HEK293T (cell line): ENCODE measurements around the gene TPCN2.
"Not testable (repeated sequence)": the region's sequence is repeated elsewhere in the genome, so short reads cannot be mapped to it uniquely, and the experiment has no call there.

Source experiments
- CTCF ChIA-PET: fragments of 350-600 bp; formaldehyde crosslinking; extraction: SDS; loops from one replicate; lab custom pipeline; 2021; ENCODE audit warnings: antibody characterized with exemption, inconsistent platforms; lab: Yijun Ruan, JAX
- POLR2A ChIA-PET: fragments of 350-600 bp; formaldehyde crosslinking; extraction: SDS; loops from one replicate; lab custom pipeline; 2020; ENCODE audit warnings: antibody characterized with exemption, inconsistent platforms; lab: Yijun Ruan, JAX
- DNase-seq: peaks from one replicate; pipeline ENCODE4 v3.0.0; 2012; ENCODE audit warnings: mixed read lengths; ENCODE audit errors: extremely low spot score
- ARNT ChIP-seq: fragments of 450-650 bp; IDR thresholded peaks from 2 replicates; pipeline ENCODE4 v1.6.1; 2017; ENCODE audit warnings: mild to moderate bottlenecking
- BHLHE40 ChIP-seq: fragments of 450-650 bp; IDR thresholded peaks from 2 replicates; pipeline ENCODE4 v1.6.1; 2016; ENCODE audit warnings: mild to moderate bottlenecking, moderate library complexity, borderline replicate concordance
- CTBP1 ChIP-seq: fragments of 450-650 bp; IDR thresholded peaks from 2 replicates; pipeline ENCODE4 v1.6.1; 2016; ENCODE audit warnings: borderline replicate concordance
- ELF4 ChIP-seq: fragments of 450-650 bp; IDR thresholded peaks from 2 replicates; pipeline ENCODE4 v1.6.1; 2017; ENCODE audit warnings: antibody characterized with exemption
- FOXA1 ChIP-seq: fragments of 450-650 bp; IDR thresholded peaks from 2 replicates; pipeline ENCODE4 v1.6.1; 2016; ENCODE audit warnings: mild to moderate bottlenecking
- FOXK2 ChIP-seq: fragments of 450-650 bp; IDR thresholded peaks from 2 replicates; pipeline ENCODE4 v1.6.1; 2016; ENCODE audit warnings: mild to moderate bottlenecking
- FOXM1 ChIP-seq: fragments of 450-650 bp; IDR thresholded peaks from 2 replicates; pipeline ENCODE4 v1.6.1; 2017; ENCODE audit warnings: mild to moderate bottlenecking, borderline replicate concordance
- HDGF ChIP-seq: fragments of 450-650 bp; IDR thresholded peaks from 2 replicates; pipeline ENCODE4 v1.6.1; 2017; ENCODE audit warnings: antibody characterized with exemption, borderline replicate concordance
- L3MBTL2 ChIP-seq: fragments of 450-650 bp; conservative IDR thresholded peaks from 2 replicates; pipeline ENCODE4 v1.6.1; 2016; ENCODE audit warnings: mild to moderate bottlenecking
- LEF1 ChIP-seq: fragments of 450-650 bp; IDR thresholded peaks from 2 replicates; pipeline ENCODE4 v1.6.1; 2017; ENCODE audit warnings: mild to moderate bottlenecking, borderline replicate concordance
- NFRKB ChIP-seq: fragments of 450-650 bp; IDR thresholded peaks from 2 replicates; pipeline ENCODE4 v1.6.1; 2016; ENCODE audit warnings: mild to moderate bottlenecking, moderate library complexity
- SP1 ChIP-seq: fragments of 450-650 bp; IDR thresholded peaks from 2 replicates; pipeline ENCODE4 v1.6.1; 2017
- SUZ12 ChIP-seq: fragments of 450-650 bp; IDR thresholded peaks from 2 replicates; pipeline ENCODE4 v1.6.1; 2016; ENCODE audit warnings: mild to moderate bottlenecking
- TARDBP ChIP-seq: fragments of 450-650 bp; IDR thresholded peaks from 2 replicates; pipeline ENCODE4 v1.6.1; 2016
- ZNF384 ChIP-seq: fragments of 450-650 bp; IDR thresholded peaks from 2 replicates; pipeline ENCODE4 v1.6.1; 2016
- TF ChIP-seq, protein P1 (sequence below): fragments of 450-650 bp; IDR thresholded peaks from 2 replicates; pipeline ENCODE4 v1.6.1; 2016

The TPCN2 gene

GRCh38 chr11:69048694-69049489, at the start of gene TPCN2:
TSS of gene TPCN2 (plus strand) at chr11:69048932. CDS start at chr11:69048998, 66 bp downstream.
- peak; percentile 100 for DNase-seq
- ChIA-PET POLR2A (interaction anchor here (0.8 to 2.1 kb wide), 9 partner anchors 9 to 331 kb away, joined by 3 to 11 read pairs (median 4); partner anchors contain the start of genes IGHMBP2 and MRPL21), CTCF (interaction anchor here (0.8 kb wide), 1 partner anchor 98 kb away, joined by 3 read pairs; no protein-coding TSS in a partner anchor)
- TF ChIP-seq CTBP1 = no peak
- no peak for TF ChIP-seq SUZ12
- no peak for TF ChIP-seq HDGF
- no peak for TF ChIP-seq ELF4
- TF ChIP-seq FOXK2 = no peak

- TF ChIP-seq CTBP1 = no peak
- TF ChIP-seq ELF4 = no peak
- TF ChIP-seq ZNF384 = no peak
- TF ChIP-seq TARDBP = no peak
- TF ChIP-seq HDGF = no peak
- no peak for TF ChIP-seq L3MBTL2
- TF ChIP-seq NFRKB = no peak
- TF ChIP-seq FOXK2 = no peak
- TF ChIP-seq LEF1 = no peak
- no peak for TF ChIP-seq SUZ12
- TF ChIP-seq BHLHE40 = no peak
- TF ChIP-seq FOXA1 = no peak
- no peak for TF ChIP-seq FOXM1
- ChIA-PET CTCF (no interaction called here), POLR2A (interaction anchor here (0.5 kb wide), 1 partner anchor 40 kb away, joined by 3 read pairs; no protein-coding TSS in a partner anchor)
- DNase-seq = no peak
Measured at GRCh38 chr11:68999093-68999747, 49.5 kb upstream of the TPCN2 start.

- POLR2A ChIA-PET, DNase-seq, CTCF ChIA-PET: not testable (repeated sequence)
Measured at GRCh38 chr11:68999748-69000355, 48.9 kb upstream of the TPCN2 start.

DNA sequence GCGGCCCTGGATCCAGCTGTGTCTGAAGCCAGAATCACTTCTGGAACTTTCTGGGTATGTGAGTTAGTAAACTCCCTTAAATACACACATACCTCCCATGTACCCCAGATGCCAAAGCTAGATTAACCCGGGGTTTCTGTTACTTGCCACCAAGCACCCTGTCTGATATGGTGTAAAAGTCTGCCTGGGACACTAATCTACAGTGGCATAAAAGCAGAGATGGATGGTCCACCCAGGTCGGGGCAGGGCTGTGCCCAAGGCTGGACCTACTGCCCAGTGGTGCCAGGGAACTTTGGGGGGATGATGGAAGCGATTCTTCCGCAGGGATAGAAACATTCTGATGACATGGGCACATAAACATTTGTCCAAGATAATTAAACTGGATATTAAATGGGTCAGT, 48.3 kb upstream of the TPCN2 start:
- ChIA-PET POLR2A (no interaction called here), CTCF (interaction anchor here (0.7 kb wide), 1 partner anchor 56 kb away, joined by 4 read pairs; no protein-coding TSS in a partner anchor)
- TF ChIP-seq, protein P1, sequence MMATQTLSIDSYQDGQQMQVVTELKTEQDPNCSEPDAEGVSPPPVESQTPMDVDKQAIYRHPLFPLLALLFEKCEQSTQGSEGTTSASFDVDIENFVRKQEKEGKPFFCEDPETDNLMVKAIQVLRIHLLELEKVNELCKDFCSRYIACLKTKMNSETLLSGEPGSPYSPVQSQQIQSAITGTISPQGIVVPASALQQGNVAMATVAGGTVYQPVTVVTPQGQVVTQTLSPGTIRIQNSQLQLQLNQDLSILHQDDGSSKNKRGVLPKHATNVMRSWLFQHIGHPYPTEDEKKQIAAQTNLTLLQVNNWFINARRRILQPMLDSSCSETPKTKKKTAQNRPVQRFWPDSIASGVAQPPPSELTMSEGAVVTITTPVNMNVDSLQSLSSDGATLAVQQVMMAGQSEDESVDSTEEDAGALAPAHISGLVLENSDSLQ = no peak
- TF ChIP-seq NFRKB = no peak
- no peak for TF ChIP-seq FOXA1
- no peak for TF ChIP-seq BHLHE40
- no peak for TF ChIP-seq ARNT
- TF ChIP-seq CTBP1 = no peak
- TF ChIP-seq FOXK2 = no peak
- no peak for TF ChIP-seq SUZ12
- no peak for TF ChIP-seq TARDBP
- TF ChIP-seq SP1 = no peak
- no peak for DNase-seq

- ChIA-PET CTCF (interaction anchor here (0.7 to 0.8 kb wide), 2 partner anchors 11 to 56 kb away, joined by 4 read pairs; no protein-coding TSS in a partner anchor), POLR2A (no interaction called here)
- DNase-seq = no peak
- TF ChIP-seq ARNT = no peak
- TF ChIP-seq SUZ12 = no peak
- no peak for TF ChIP-seq SP1
- TF ChIP-seq TARDBP = no peak
- no peak for TF ChIP-seq CTBP1
- no peak for TF ChIP-seq FOXM1
- TF ChIP-seq, protein P1 = no peak
- TF ChIP-seq FOXA1 = no peak
- TF ChIP-seq ZNF384 = no peak
- TF ChIP-seq FOXK2 = no peak
- TF ChIP-seq LEF1 = no peak
- TF ChIP-seq NFRKB = no peak
- no peak for TF ChIP-seq L3MBTL2
- TF ChIP-seq ELF4 = no peak
- TF ChIP-seq HDGF = no peak
- TF ChIP-seq BHLHE40 = no peak
Measured at GRCh38 chr11:69000831-69001242, 47.9 kb upstream of the TPCN2 start.
